Inferior parietal cortex (tissue), 1 donor: ENCODE results near the gene GNA12.
"Not testable (repeated sequence)": the region's sequence is repeated elsewhere in the genome, so short reads cannot be mapped to it uniquely, and the experiment has no call there.

Experiments used
- DNase-seq: peaks from one replicate; pipeline ENCODE4 v3.0.0-alpha.2; 2016; ENCODE audit errors: extremely low spot score

The GNA12 gene

DNA sequence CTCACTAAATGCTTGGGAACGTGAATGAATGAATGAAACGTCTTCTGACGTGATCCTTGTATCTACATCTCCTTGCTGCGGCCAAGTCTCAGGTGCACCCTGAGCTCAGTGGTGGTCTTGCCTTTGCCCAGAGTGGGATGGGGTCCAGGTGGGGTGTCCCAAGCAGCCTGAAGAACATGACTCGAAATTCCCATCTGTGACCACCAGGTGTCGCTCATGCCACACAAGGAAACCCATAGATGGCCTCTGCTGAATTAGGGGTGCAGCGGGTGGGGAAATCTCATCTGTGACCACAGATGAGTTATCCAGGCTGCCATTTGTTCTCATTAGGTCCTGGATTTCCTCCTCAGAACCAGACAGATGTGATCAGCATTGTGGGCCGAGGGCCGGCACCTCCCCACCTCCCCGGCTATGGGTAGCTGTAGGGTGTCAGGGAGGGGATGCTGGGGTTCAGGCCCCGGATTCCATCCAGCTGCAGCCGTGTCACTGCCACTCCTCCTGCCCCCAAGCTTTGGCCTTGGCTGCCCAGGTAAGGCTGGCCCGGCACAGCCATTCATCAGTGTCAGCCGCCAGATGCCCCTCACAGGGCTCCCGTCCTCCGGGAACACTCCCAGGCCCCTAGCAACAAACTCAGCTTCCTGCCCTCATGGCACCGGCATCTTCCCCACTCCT lies 21.0 kb upstream of the GNA12 start:
- DNase-seq: peak; percentile 86

GRCh38 chr7:2864204-2864985 lies 20.3 kb upstream of the GNA12 start:
- no peak for DNase-seq

DNA sequence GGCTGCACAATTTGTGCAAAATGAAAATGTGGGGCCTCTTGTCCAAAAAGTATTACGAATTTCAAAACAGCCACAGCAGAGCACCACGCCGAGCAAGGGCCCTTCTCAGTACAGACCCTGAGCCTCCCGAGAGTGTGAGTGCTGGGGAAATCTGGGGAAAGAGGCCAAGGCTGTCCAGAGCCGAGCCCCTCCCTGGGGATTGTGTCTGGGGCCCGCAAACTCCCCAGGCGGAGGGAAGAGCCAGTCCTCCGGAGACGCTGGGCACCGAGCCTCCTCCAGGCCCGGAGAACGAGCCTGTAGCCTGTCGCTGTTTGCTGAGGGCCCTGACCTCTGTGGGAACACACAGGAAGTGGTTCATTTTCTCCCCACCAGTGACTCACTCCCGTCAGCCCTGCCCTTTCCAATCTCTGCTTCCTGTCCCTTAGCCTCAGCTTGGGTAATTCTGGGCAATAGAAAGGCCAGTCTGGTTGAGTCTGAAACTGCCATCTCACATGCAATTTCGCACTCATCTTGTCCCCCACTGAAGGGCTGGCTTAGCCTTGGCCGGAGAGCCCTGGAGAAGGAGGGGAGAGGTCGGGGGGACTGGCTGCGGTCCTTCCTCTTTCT lies 19.5 kb upstream of the GNA12 start:
- DNase-seq: no peak

- DNase-seq: no peak
These were observed 18.8 kb upstream of the GNA12 start for GRCh38 chr7:2862831-2863361.

- DNase-seq: no peak
These were observed 17.4 kb upstream of the GNA12 start for GRCh38 chr7:2861509-2861908.

GRCh38 chr7:2860627-2861133 lies 16.6 kb upstream of the GNA12 start:
- no peak for DNase-seq

- no peak for DNase-seq
These were observed 15.8 kb upstream of the GNA12 start for GRCh38 chr7:2859952-2860351.

DNA sequence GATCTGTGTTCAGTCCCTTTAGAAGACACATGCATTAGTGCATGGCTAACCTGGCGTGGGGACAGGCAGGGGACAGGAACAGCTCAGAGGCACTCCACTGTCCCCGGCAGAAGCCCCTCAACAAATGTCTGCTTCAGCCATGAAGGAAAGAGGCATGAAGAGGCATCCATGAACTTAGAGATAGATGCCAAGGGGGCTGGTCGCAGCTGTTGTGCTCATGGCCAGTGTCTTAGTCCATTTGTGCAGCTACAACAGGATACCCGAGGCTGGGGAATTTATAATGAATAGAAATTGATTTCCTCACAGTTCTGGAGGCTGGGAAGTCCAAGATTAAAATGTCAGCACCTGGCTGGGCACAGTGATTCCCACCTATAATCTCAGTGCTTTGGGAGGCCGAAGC lies 14.5 kb upstream of the GNA12 start:
- no peak for DNase-seq

DNA sequence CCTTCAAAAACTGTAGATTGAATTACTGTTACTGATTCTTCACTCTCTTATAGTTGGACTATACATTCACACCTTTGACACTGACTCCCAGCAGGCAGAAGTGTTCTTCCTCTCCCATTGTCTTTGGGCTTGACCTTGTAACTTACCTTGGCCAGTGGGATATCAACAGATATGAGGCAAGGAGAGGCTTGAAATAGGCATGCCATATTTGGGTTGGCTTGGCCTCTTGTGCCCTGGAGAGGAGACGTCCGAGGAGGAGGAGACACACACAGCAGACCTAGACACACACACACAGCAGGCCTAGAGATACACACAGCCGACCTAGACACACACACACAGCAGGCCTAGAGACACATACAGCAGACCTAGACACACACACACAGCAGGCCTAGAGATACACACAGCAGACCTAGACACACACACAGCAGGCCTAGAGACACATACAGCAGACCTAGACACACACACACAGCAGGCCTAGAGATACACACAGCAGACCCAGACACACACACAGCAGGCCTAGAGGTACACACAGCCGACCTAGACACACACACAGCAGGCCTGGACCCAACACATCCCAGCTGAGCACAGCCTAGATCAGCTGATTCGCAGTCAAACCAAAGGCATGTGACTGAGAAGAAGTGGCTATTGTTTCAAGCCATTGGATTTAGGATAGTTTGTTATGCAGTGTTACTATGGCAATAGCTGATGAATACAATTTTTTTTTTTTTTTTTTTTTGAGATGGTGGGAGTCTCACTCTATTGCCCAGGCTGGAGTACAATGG lies 12.5 kb upstream of the GNA12 start:
- no peak for DNase-seq

GRCh38 chr7:2855386-2855785 lies 11.3 kb upstream of the GNA12 start:
- DNase-seq: no peak

- DNase-seq: not testable (repeated sequence)
These were observed 9.4 kb upstream of the GNA12 start for GRCh38 chr7:2853552-2853951.

- no peak for DNase-seq
These were observed 9.0 kb upstream of the GNA12 start for GRCh38 chr7:2853147-2853546.

DNA sequence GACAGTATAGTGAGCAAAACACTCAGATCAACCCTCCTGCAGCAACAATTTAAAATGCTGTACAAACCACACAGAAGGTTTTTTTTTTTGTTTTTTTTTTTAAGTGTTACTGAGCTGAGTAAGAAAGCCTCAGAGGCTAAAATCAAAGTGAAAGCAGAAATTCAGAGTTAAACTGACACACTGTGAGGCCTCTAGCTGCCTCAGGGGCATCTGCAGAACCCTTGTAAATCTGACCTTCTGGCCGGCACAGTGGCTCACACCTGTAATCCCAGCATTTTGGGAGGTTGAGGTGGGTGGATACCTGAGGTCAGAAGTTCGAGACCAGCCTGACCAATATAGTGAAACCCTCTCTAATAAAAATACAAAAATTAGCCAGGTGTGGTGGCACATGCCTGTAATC lies 7.4 kb upstream of the GNA12 start:
- no peak for DNase-seq

DNA sequence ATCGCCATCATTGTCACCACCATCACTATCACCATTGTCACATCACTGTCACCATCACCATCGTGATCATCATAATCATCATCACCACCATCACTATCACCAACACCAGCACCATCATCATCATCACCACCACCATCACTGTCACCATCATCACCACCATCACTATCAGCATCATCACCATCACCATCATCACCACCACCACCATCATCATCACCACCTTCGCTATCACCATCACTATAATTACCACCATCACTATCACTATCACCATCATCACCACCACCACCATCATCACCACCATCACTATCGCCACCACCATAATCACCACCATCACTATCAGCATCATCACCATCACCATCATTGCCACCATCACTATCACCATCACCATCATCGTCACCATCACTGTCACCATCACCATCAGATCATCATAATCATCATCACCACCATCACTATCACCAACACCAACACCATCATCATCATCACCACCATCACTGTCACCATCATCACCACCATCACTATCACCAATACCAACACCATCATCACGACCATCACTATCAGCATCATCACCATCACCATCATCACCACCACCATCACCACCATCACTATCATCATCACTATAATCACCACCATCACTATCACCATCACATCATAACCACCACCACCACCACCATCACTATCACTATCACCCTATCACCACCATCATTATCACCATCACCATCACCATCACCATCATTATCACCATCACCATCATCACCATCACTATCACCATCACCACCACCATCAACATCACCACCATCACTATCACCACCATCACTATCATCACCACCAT lies 6.0 kb upstream of the GNA12 start:
- no peak for DNase-seq

DNA sequence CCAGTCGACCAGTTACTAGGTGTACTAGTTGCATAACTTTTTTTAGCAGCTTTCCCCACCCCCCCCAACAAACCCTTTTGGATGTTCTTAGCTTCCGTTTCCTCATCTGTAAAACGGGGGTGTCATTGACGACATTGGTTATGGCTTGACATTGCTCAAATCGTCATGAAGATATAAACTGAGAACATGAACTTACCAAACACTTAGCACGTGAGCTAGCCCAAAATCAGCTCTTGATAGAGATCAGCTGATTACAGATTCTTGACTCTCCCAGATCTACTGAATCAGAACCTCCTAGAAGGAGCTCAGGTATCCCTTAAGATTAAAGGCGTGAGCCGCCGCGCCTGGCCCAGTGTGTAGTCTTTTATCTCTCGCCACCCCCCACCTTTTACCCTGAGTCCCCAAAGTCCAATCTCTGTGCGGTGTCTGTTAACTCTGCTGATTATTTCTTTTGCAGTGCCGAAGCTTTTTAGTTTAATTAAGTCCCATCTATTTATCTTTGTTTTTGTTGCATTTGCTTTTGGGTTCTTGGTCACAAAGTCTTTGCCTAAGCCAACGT lies 1.0 kb upstream of the GNA12 start:
- no peak for DNase-seq

DNA sequence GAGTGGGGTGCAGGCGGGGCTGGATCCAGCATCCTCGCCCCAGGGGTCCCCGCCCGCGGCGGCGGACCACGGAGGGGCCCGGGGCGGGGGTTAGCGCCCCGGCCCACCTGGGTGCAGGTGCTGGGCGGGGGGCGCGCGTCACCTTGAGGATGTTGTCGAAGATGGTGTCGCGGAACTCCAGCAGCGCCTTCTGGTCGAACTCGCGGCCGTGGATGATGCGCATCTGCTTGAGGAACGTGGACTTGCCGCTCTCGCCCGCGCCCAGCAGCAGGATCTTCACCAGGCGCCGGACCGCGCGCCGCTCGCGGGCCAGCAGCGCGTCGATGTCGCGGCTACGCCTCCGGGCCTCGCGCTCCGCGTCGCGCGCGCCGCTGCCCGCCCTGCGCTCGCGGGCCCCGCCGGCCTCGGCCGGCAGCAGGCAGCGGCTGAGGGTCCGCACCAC lies 376 bp downstream of the GNA12 start:
- no peak for DNase-seq

GRCh38 chr7:2843191-2843685 lies 870 bp downstream of the GNA12 start:
- no peak for DNase-seq

- DNase-seq: no peak
These were observed 2.2 kb downstream of the GNA12 start for GRCh38 chr7:2841907-2842306.

GRCh38 chr7:2840458-2840857 lies 3.6 kb downstream of the GNA12 start:
- no peak for DNase-seq

DNA sequence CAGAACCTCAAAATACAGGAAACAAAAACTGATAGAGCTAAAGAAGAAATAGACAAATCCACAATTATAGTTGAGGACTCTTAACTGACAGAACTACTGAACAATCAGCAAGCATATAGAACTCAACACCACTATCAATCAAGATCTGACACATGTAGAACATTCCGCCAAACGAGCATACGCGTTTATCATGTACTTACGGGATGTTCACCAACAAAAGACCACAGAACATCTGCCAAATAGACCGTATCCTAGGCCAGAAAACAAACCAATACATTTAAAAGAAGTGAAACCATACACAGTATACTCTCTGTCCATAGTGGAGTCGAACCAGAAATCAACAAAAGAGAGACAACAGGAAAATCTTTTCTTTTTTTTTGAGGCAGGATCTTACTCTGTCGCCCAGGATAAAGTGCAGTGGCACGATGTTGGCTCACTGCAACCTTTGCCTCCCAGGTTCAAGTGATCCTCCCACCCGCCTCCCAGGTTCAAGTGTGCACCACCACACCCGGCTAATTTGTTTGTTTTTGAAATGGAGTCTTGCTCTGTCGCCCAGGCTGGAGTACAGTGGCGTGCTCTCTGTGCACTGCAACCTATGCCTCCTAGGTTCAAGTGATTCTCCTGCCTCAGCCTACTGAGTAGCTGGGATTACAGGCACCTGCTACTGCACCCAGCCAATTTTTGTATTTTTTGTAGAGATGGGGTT lies 5.1 kb downstream of the GNA12 start:
- no peak for DNase-seq
